Immature natural killer cell (primary cell): ENCODE measurements around the gene CASP9. TPM values are rescaled to one million over a fixed set of nuclear protein-coding genes. Genes with fewer than 3 reads are reported as not detected.

Experiments
- DNase-seq, 3 donors: peaks; one replicate each; pipeline ENCODE4 v3.0.0; 2022; ENCODE audit warnings: mixed read lengths in 1 of 3
- H3K27ac Mint-ChIP-seq, 6 donors: one replicate each; pipeline ENCODE4 v1.8.0; 2020; ENCODE audit warnings: mixed read lengths in 6 of 6, mild to moderate bottlenecking in 5 of 6, inconsistent platforms in 4 of 6, moderate library complexity in 3 of 6
- H3K27me3 Mint-ChIP-seq, 3 donors: one replicate each; pipeline ENCODE4 v1.8.0; 2020 to 2021; ENCODE audit warnings: low read depth in 3 of 3, mild to moderate bottlenecking in 3 of 3, mixed read lengths in 3 of 3, moderate library complexity in 3 of 3, inconsistent platforms in 1 of 3
- H3K36me3 Mint-ChIP-seq, 3 donors: one replicate each; pipeline ENCODE4 v1.8.0; 2020; ENCODE audit warnings: mixed read lengths in 3 of 3, inconsistent platforms in 2 of 3, mild to moderate bottlenecking in 2 of 3
- H3K4me1 Mint-ChIP-seq, 2 donors: one replicate each; pipeline ENCODE4 v1.8.0; 2020; ENCODE audit warnings: inconsistent platforms in 2 of 2, mild to moderate bottlenecking in 2 of 2, mixed read lengths in 2 of 2, moderate library complexity in 1 of 2
- H3K4me3 Mint-ChIP-seq, 5 donors: one replicate each; pipeline ENCODE4 v1.8.0; 2020; ENCODE audit warnings: mild to moderate bottlenecking in 5 of 5, mixed read lengths in 5 of 5, inconsistent platforms in 3 of 5, moderate library complexity in 3 of 5
- H3K9me3 Mint-ChIP-seq, 6 donors: one replicate each; pipeline ENCODE4 v1.8.0; 2020; ENCODE audit warnings: mild to moderate bottlenecking in 6 of 6, mixed read lengths in 6 of 6, inconsistent platforms in 4 of 6, moderate library complexity in 3 of 6
- polyA plus RNA-seq, 3 donors: library from polyadenylated mRNA; unstranded; fragments of 300-500 nt; fragmentation: Illumina TruSeq; gene quantifications; one replicate each; pipeline ENCODE4 v1.2.3, GENCODE V29; 2021

The CASP9 gene
- polyA plus RNA-seq, 3 donors from 2014 or later: 17.0 to 19.4 (median 19.4) TPM

DNA sequence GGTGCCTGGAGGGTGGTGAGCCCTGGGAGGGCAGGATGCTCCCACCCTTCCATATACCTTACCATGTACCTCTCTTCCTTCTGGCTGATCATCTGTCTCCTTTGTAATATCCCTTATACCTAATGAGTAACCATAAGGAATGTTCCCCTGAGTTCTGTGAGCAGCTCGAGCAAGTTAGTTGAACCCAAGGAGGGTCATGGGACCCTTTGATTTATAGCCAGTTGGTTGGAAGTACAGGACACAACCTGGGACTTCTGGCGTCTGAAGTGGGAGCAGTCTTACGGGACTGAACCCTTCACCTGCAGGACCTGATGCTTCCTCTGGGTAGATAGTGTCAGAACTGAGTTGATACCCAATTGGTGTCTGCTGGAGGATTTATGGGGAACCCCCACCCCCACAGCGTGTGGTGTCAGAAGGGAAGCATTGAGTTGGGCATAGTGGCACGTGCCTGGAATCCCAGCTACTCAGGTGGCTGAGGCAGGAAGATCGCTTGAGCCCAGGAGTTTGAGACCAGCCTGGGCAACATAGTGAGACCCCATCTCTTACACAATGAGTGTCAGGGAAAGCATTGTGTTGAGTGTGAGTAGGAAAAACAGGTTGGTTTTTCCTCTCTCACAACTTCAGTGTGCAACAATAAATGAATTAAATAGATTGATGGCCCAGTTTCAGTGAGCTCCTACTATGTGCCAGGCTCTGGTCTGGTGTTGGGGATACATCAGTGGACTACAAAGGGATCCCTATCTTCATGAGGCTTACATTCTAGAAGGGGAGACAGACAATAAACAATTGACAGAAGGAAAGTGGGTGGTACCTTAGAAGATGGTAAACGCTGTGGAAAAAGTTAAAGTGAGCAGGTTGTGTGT is 18.6 kb upstream of the CASP9 start:
- Mint-ChIP-seq H3K36me3 (peaks cover 15 to 52% (median 26%) of the 10 kb centered on the region in 3 donors), H3K4me1 (no peaks in the 10 kb centered on the region), H3K27ac (no peak overlapping the region), H3K27me3 (no peaks in the 10 kb centered on the region), H3K9me3 (no peaks in the 10 kb centered on the region), H3K4me3 (no peak overlapping the region)
- DNase-seq: no peak

DNA sequence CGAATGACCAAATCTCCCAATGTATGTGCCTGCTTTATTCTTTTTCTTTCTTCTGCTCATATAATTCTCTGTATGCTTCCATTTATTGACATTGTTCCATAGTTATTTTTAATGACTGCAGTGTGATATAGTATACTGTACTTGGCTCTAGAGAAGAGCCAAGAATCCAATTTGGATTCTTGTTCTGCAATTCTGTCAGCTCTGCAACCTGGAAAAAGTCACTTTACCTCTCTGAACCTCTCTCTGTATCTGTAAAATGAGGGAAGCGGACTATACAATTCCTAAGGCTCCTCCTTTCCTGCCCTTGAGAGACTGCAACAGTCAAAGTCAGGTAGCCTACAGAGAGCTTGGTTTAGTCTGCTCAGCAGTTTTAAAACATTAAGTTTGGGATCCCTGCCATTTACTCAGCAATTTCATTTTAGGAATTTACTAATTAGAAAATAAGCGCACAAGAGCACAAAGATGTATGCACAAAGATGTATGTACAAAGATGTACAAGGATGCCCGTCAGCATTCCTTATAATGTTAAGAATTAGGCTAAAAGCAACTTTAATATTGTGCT is 17.3 kb upstream of the CASP9 start:
- H3K4me3 Mint-ChIP-seq: no peak overlapping the region
- H3K27me3 Mint-ChIP-seq: no peaks in the 10 kb centered on the region
- no peak overlapping the region for H3K27ac Mint-ChIP-seq
- DNase-seq: no peak
- no peaks in the 10 kb centered on the region for H3K9me3 Mint-ChIP-seq
- H3K4me1 Mint-ChIP-seq: no peaks in the 10 kb centered on the region
- peaks cover 18 to 51% (median 26%) of the 10 kb centered on the region in 3 donors for H3K36me3 Mint-ChIP-seq

DNA sequence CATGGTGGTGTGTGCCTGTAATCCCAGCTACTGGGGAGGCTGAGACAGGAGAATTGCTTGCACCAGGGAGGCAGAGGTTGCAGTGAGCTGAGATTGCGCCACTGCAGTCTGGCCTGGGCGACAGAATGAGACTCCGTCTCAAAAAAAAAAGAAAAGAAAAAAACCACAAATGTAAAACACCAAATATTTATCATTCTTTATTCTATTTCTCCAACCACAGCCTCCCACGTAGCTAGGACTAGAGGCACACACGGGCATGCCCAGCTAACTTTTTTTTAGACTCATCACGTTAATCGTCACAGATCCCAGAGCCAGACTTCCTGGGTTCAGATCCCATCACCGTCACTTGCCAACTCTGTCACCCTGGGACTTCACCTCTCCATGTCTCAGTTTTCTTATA is 16.2 kb upstream of the CASP9 start:
- no peaks in the 10 kb centered on the region for H3K27me3 Mint-ChIP-seq

DNA sequence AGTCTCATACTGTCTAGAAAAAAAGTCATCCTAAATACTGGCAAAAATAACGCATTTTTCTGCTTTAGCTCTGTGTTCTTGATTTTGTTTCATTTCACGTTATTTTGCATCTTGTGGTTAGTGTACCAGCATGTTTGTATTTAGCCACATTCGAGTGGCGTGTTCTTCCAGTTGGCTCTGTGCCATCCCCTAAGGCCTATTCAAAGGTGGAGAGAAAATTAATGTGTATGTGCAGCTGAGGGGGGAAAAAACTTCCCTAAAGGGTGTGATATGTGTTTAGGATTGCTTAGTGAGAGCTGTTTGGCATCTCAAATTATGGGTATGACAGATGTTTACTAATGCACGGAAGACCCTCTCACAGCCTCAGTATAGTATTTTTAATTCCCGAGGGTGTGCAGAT is 14.8 kb upstream of the CASP9 start:
- Mint-ChIP-seq H3K9me3 (no peaks in the 10 kb centered on the region), H3K36me3 (peaks cover 17 to 37% (median 27%) of the 10 kb centered on the region in 3 donors), H3K27ac (peak overlapping the region in 1 of 6 donors; percentile 29), H3K4me3 (no peak overlapping the region), H3K27me3 (no peaks in the 10 kb centered on the region), H3K4me1 (no peaks in the 10 kb centered on the region)
- DNase-seq: no peak

More for the DNA sequence above, 16.2 kb upstream of the CASP9 start:
- no peaks in the 10 kb centered on the region for H3K4me1 Mint-ChIP-seq
- no peak overlapping the region for H3K27ac Mint-ChIP-seq
- H3K4me3 Mint-ChIP-seq: no peak overlapping the region
- DNase-seq: no peak
- H3K36me3 Mint-ChIP-seq: peaks cover 17 to 45% (median 28%) of the 10 kb centered on the region in 3 donors
- no peaks in the 10 kb centered on the region for H3K9me3 Mint-ChIP-seq

DNA sequence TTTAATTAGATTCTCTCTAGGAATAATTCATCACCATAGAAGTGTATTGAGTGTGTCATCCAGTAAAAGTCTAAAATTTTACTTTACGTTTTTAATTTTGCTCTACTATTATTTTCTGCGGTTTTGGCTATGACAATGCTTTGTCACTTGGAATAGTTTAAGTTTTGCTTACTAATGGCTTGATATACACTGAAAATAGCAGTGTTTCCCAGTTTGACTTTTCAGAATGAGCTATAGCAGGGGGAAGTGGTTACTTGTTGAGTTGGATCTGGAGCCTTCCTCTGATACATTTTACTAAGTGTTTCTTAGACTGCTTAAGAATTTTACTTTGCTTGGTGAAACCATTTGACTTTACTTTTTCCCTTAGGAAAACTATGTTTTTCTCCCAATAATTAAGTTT is 7.7 kb upstream of the CASP9 start:
- Mint-ChIP-seq H3K9me3 (no peaks in the 10 kb centered on the region), H3K27me3 (peaks cover 1 to 5% (median 2%) of the 10 kb centered on the region in 3 donors), H3K4me1 (peaks cover 17 to 23% of the 10 kb centered on the region in 2 donors), H3K4me3 (no peak overlapping the region), H3K27ac (no peak overlapping the region), H3K36me3 (peaks cover 5 to 6% (median 6%) of the 10 kb centered on the region in 3 donors)
- DNase-seq: no peak

DNA sequence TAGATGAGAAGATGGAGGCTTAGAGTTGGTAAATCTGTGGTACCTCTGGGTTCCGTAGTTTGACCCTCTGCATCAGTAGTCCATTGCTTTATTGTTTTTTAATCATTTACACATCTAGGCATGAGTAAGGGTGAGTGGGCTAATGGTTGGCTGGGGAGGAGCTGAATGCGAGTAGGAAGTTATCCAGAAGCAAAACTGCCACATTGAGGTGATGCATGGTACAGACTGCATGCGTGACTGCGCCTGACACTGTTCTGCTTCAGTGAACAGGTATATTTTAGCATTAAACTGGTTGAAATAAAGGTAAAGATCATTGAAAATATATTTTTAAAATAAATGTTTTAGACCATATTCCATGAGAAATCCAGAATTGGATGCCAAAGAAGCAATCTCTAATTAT is 7.0 kb upstream of the CASP9 start:
- no peak overlapping the region for H3K27ac Mint-ChIP-seq

DNA sequence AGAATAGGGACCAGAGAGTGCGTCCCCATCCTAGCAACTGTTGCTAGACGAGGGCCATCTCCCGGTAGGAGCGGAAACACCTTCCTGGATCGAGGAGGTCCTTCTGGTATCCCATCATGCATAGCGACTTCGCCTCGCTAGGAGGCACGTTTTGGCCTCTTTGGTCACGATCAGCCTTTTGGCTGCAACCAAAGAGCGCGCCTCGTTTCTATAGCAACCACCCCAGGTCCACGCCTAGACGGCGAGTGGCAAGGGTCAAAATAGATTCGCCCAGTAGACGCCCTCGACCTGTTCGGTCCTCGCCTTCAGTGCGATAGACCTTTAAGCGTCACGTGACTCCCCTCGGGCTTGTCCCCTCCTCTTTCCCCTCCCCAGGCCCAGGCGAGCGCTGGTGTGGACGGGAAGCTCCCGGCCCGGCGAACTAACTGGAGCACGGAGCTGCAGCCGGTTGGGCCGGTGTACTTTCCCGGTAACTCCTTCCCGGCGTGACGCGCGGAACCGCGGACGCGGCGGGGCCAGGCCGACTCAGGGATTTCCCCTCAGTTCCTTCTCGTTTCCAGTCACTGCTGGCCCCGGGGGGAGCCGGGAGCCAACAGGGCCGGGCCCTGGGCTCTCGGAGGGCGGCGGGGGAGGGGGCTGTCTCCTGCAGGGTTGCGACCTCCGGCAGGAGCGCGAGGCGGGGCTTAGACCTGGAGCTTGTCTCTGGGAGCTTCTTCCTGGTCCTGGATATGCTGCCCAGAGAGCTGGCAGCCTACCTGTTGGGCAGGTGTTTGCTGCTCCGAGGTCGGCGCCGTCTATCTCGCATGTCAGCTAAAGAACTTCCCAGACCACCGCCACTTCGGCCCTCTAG is 2.7 kb upstream of the CASP9 start, which contains the start of gene DNAJC16:
TSS of gene DNAJC16 (plus strand) at position 359 of the 850 bp plus-strand sequence. CDS start 2,258 bp downstream, outside the sequence.
- peak within 1 kb of the TSS; percentile 92 to 100 (median 96) for H3K27ac Mint-ChIP-seq
- H3K36me3 Mint-ChIP-seq: no peaks in the 10 kb centered on the region
- peak within 1 kb of the TSS; percentile 88 to 97 (median 92) for H3K4me3 Mint-ChIP-seq
- peak; percentile 99 for DNase-seq
- H3K9me3 Mint-ChIP-seq: no peaks in the 10 kb centered on the region
- peaks cover 47 to 56% of the 10 kb centered on the region in 2 donors for H3K4me1 Mint-ChIP-seq
- H3K27me3 Mint-ChIP-seq: peaks cover 17 to 28% (median 19%) of the 10 kb centered on the region in 3 donors

More for the DNA sequence above, 7.0 kb upstream of the CASP9 start:
- Mint-ChIP-seq H3K36me3 (no peaks in the 10 kb centered on the region), H3K9me3 (no peaks in the 10 kb centered on the region), H3K27me3 (peaks cover 7 to 11% (median 7%) of the 10 kb centered on the region in 3 donors), H3K4me3 (no peak overlapping the region), H3K4me1 (peaks cover 24 to 30% of the 10 kb centered on the region in 2 donors)
- DNase-seq: no peak

DNA sequence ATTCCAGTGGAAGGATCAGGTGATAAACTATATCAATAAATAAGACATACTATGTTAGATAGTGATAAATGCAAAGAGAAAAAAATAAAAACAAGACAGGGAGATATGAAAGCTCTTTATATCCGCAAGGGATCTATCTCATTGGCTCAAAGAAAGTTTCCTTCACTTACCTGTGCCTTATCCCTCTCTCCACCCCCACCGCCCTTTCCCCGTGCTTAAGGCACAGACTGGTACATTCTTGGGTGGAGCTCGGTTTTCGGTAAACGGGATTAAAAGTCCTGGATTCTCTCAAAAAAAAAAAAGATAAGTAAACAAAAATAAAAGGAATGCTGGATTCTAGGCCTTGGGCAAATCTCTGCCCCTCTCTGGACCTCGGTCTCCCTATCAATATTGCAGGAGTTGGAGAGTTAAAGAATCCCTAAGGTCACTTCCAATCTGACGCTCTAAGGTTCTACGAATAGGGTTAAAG is 2.0 kb upstream of the CASP9 start:
- Mint-ChIP-seq H3K4me1 (peaks cover 46 to 56% of the 10 kb centered on the region in 2 donors), H3K36me3 (peaks cover 0 to 4% (median 0%) of the 10 kb centered on the region in 3 donors), H3K9me3 (no peaks in the 10 kb centered on the region), H3K27ac (peak overlapping the region; percentile 92 to 100 (median 96)), H3K4me3 (peak overlapping the region; percentile 88 to 97 (median 92)), H3K27me3 (peaks cover 17 to 28% (median 19%) of the 10 kb centered on the region in 3 donors)
- peak in 1 of 3 donors; percentile 2 for DNase-seq

DNA sequence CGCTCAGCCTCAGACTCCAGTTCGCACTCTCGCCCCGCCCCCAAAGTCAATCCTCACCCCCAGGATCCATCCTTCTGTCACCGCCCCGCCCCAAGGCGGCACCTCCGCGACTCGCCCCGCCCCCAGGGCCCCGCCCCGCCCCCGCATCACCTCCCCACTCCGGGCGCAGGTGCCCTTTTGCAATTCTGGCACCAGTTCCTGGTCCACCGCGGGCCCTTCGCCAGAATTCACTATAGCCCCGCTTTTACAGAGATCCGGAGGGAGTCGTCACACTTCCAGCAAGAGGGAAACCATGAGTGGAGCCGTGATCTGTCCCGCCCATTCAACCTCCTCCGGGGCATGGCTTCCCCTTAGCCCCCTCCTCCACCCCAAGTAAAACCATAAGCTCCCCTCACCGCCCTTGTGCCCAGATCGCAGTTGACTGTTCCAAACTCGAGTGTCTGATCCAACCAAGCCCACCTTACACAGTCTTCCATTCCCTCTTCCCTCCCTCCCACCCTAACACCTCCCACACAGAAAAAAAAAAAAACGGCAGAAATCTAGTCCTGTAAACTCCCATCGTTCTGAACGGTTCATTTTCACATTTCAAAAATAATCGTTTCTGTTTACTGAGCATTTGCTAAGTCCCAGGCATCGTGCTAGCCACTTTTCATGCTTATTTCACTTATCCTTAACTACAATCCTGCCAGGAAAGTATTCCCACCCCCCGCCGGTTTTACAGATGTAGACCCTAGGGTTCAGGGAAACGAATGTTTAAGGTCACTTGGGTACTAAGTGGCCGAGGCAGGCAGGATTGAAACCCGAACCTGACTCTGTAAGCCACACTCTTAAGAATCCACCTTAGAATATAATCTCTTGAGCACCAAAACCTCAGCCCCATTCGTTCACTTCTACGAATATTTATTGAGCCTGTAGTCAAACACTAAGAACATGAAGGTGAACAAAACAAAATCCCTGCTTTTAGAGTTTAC is 1.3 kb upstream of the CASP9 start:
- H3K4me1 Mint-ChIP-seq: peaks cover 46 to 56% of the 10 kb centered on the region in 2 donors
- H3K9me3 Mint-ChIP-seq: no peaks in the 10 kb centered on the region
- H3K36me3 Mint-ChIP-seq: peaks cover 0 to 4% (median 0%) of the 10 kb centered on the region in 3 donors
- peak overlapping the region; percentile 88 to 97 (median 92) for H3K4me3 Mint-ChIP-seq
- peak overlapping the region; percentile 92 to 100 (median 96) for H3K27ac Mint-ChIP-seq
- H3K27me3 Mint-ChIP-seq: peaks cover 17 to 28% (median 19%) of the 10 kb centered on the region in 3 donors
- peak in 2 of 3 donors; percentile 99 to 100 for DNase-seq

DNA sequence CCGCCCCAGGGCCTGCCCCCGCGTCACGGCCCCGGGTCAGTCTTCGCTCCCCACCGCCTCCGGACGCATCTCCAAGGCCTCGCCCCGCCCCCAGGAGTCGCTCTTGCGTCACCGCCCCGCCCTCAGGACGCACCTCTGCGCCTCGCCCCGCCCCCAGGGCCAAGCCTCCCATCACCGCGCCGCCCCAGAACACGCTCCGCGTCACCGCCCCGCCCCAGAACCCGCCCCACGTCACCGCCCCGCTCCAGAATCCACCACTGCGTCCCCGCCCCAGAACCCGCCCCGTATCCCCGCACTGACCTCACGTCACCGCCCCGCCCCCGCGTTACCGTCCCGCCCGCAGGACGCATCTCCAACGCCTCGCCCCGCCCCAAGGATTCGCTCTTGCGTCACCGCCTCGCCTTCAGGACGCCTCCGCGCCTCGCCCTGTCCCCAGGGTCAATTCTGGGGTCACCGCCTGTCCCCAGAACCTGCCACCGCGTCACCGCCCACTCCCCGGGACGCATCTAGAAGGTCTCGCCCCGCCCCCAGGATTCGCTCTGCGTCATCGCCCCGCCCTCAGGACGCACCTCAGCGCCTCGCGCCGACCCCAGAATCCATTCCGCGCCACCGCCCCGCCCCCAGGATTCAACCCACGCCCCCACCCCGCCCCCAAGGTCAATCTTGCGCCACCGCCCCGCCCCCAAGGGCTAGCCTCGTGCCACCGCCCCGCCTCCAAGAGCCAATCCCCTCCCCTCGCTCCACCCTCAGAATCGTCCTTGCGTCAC is 451 bp upstream of the CASP9 start:
- peak overlapping the region; percentile 92 to 100 (median 96) for H3K27ac Mint-ChIP-seq
- DNase-seq: peak; percentile 98 to 99 (median 99)
- peak overlapping the region; percentile 88 to 97 (median 92) for H3K4me3 Mint-ChIP-seq
- peaks cover 47 to 56% of the 10 kb centered on the region in 2 donors for H3K4me1 Mint-ChIP-seq
- H3K9me3 Mint-ChIP-seq: no peaks in the 10 kb centered on the region
- peaks cover 0 to 4% (median 0%) of the 10 kb centered on the region in 3 donors for H3K36me3 Mint-ChIP-seq
- H3K27me3 Mint-ChIP-seq: peaks cover 17 to 28% (median 19%) of the 10 kb centered on the region in 3 donors

DNA sequence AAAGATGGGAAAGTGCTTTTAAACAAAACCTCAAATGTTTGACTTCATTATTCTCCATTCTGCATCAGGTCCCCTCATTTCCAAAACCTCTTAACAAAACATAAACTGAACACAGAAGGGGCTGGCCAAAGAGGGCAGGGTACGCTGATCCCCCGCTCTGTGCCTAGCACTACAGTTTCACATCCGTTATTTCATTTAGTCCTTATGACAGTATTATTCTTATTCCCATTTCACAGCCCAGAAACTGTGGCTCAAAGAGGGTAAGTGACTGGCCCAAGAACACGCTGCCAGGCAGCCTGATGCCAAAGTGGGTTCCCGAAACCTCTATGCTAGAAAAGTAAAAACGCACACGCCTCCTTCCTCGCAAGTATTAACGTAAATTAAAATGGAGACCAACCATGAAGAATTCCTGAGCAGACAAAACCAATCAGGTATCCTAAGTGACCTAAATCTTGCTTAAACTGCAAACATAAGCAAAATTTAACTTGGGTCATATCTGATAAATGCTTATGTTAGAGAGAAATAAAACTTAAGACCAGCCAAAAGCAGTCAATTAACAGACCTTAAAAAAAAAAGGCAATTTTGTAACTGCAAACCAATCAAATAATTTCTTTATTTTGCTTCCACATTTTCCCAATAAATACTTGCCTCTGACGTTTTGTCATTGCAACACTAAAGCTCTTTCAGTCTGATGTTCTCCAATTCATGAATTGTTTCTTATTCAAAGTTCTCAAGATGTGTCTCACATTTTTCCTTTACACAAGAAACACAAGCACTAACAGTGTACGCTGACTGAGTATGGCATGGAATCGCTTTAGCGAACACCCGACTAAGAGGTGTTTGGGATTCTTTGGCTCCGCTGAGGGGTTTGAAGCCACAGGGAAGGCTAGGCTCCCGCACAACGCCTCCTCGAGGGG is 653 bp downstream of the CASP9 start:
- H3K27me3 Mint-ChIP-seq: peaks cover 17 to 28% (median 20%) of the 10 kb centered on the region in 3 donors
- DNase-seq: no peak
- peaks cover 0 to 7% (median 2%) of the 10 kb centered on the region in 3 donors for H3K36me3 Mint-ChIP-seq
- peaks cover 46 to 48% of the 10 kb centered on the region in 2 donors for H3K4me1 Mint-ChIP-seq
- no peaks in the 10 kb centered on the region for H3K9me3 Mint-ChIP-seq
- H3K4me3 Mint-ChIP-seq: peak overlapping the region; percentile 88 to 97 (median 92)
- H3K27ac Mint-ChIP-seq: peak overlapping the region; percentile 92 to 100 (median 96)
